ENCODE measurements around the gene ECI1.

ECI1 gene

GRCh38 chr16:2251296-2252111 is at the start of gene ECI1:
TSS of gene ECI1 (minus strand) at chr16:2251587. CDS start at chr16:2251566, 21 bp downstream.
- peak; percentile 76 to 80 for DNase-seq

DNA sequence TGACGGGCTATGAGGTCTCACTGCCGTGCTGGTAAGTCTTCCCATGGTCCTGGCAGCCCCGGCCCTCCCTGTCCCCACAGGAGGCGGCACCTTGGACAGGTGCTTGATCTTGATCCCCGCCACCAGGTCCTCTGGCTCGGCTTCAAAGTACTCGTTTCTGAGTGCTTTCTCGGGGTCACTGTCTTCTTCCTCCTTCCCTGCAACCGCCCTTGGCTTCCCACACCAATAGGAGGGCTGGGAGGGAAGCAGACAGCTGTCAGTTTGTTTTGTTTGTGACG is 48.5 kb upstream of the ECI1 start:
- DNase-seq = no peak

GRCh38 chr16:2299121-2299914 is 47.9 kb upstream of the ECI1 start:
- DNase-seq = no peak

DNA sequence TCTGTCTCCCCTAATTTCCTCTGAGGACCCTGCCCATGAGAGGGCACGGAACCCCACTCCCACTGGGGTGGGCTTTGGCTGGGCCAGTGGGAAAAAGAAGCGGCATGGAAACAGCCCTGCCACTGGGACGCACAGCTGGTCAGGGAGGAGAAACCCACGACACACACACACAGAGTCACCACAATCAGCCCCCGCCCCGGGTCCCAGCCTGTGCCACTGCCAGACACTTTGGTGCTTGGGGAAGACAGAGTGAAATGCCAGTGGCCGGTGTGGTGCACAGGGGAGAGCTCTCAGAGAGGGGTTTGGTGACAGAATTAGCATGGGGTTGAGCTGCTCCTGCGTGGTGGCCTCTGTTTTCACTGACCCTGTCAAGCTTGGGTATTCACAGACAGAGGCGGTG is 47.2 kb upstream of the ECI1 start:
- DNase-seq = no peak

GRCh38 chr16:2297506-2297860 is 46.1 kb upstream of the ECI1 start:
- DNase-seq = no peak

- peak in 1 of 2 donors; percentile 23 for DNase-seq
These were observed 45.5 kb upstream of the ECI1 start for GRCh38 chr16:2296661-2297505.

DNA sequence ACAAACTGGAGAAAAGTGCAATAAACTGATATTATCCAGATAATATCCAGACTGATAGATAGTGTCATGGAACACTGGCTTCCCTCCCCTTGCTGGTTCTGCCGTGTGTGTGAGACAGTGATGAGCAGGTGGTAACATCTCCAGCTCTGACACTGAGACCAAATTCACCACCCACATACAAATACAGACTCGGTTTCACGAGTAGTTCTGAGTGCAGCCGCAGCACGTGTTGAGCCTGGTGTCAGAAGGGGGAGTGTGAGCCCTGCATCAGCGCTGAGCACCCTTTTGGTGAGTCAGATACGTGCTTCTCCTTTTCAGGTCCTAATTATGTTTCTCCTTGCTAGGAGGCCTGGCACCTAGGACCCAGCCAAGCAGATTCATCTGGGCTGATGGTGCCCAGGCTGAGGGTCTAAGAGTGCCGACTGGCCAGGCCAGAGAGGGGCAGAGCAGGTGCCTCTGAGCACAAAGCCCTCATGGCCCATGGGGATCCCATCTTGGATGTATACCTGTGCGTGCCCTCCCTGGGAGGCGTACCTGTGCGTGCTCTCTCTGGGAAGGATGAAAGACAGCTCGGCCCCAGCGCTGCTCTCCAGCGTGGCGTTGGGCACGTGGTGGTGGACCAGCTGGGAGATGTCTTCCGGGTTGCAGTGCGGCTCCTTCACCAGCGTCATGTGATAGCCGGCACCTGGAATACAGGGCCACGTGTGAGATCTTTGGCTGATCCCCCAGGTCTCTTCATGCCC is 43.8 kb upstream of the ECI1 start:
- DNase-seq = no peak

DNA sequence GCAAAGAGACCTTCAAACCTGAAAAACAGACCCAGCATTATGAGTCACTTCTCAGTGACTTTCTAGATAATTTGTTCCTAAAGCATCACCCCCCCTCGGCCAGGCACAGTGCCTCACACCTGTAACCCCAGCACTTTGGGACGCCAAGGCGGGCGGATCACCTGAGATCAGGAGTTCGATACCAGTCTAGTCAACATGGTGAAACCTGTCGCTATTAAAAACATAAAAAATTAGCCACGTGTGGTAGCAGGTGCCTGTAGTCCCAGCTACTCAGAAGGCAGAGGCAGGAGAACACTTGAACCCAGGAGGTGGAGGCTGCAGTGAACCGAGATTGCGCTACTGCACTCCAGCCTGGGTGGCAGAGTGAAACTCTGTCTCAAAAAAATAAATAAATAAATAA is 40.8 kb upstream of the ECI1 start:
- DNase-seq = no peak

- DNase-seq = no peak
These were observed 37.9 kb upstream of the ECI1 start for GRCh38 chr16:2289282-2289681.

DNA sequence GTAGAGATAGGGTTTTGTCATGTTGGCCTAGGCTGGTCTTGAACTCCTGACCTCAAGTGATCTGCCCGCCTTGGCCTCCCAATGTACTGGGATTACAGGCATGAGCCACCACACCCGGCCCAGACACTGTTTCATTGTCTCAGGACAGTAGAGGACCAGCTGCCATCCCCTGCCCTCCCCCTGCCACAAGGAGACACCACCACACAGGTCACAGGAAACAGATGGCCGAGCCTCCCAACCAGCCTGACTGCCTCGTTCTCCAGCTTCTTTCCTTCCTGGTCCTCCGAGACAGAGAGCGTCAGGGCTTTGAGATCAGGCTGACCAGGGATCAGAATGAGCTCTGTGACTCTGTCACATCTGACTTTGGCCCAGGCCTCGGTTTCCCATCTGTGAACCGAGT is 37.3 kb upstream of the ECI1 start:
- no peak for DNase-seq

GRCh38 chr16:2287916-2288547 is 36.6 kb upstream of the ECI1 start:
- DNase-seq = no peak

- no peak for DNase-seq
These were observed 35.2 kb upstream of the ECI1 start for GRCh38 chr16:2286550-2286949.

DNA sequence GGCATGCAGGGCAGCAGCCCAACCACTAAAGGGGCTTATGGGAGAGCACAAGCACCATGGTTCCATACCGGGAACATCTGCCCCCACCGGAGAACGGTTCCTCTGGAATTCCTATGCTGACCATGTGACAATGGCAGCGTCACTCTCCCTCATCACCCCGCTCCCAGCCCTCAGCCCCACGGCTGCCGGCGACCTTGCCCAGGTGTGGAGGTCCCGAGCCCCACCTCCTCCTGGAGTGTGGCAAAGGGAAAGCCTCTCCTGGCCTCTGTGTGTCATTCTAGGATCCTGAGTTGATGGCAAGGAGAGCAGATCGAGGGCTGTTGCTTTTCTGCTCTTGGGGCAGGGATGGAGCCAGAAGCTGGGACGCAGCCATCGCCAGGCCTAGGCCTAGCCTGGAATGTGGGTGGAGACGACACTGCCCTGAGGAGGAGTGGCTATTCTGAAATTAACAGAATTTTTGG is 34.4 kb upstream of the ECI1 start:
- no peak for DNase-seq

DNA sequence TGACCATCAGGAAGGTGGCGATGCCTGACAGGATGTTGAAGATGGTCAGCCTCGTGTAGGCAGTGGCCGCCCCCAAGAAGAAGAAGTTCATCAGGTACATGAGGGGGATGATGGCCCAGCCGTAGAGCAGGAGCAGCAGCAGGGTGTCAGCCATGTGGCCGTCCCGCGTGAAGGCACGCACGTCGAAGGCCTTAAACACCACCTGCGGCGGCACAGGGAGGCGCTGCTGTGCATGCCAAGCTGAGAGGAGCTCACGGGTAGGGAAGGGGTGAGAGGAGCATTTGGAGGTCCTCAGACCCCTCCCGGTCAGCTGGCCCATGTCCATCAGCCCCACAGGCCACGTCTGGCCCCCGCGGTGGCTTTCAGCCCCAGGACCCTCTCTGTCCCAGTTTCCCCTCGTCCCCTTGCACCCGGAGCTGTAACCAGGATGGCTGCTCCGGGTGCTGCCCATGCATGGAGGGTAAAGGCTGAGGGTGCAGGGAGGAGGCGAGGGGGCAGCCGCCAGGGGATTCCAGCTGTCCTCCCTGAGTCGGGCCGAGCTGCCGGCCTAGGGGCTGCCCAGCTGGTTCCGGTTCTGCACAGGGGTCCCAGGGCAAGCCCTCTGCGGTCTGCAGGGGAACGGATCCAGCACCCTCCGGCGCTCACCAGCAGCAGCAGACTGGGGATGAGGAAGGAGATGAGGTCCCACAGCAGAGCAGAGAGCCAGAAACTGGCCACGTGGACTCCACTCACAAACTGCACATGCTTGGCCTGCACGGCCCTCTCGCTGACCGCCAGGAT is 33.6 kb upstream of the ECI1 start:
- DNase-seq = no peak

DNA sequence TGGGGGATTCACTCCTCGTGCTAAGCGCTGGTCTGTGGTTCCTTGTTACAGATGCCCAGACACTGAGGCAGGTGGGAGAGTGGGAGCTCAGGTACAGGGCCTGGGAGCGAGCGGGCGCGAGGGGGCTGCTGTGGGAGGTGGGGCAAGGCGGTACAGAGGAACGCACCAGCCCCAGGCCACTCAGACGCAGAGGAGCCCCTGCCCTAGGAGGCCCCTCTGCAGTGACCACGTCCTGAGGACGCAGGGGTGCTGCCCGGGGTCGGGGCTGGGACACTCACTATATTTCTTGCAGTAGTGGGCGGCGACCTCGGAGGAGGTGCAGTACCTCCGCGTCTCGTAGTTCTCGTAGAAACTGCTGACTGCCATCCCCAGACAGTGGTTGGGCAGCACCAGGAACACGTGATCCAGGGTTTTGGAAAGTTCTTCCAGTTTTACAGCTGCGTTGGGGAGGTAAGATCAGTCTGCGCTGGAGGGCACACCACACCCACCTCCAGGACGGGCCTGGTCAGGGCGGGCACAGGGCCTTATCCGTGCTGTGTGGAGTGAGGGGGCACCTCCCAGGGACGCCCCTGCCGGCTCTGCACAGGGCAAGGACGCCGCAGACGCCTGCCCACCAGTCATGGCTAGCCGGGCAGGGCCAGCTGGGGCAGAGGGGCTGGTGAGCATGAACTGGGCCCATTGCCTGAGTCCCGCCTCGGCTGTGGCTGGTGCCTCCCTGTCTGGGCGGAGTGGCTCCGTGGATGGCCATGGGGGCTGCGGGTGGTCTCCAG is 32.8 kb upstream of the ECI1 start:
- no peak for DNase-seq

DNA sequence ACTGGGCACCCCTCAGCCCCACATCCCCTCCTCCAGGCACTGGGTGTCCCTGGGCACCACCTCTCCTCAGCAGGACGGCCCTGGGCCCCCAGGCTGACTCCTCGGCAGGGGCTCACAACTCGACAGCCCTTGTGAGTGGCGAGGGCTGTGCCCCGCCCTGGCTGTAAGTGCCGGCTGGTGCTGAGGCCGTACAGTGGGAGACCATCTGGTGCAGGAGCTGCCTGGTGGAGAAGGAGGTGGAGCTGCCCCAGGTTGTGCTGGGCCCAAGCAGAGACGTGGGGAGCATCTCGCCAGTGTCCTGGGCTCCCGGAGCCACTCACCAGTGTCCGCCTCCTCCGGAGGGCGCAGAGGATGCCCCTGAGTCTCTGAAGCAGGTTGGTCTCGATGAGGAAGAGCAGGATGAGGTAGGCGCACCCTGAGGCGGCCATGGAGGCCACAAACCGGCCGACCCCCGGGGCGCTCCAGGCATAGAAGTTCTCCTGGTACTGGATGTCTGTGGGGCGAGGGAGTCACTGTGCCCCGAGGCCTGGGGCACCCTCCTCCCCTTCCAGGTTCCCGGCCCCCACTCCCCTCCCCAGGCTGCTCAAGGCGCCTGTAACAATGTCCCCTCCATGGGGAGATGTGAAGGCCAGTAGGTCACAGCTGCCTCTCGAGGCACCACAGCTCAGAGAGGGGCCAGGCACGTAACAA is 31.6 kb upstream of the ECI1 start:
- DNase-seq = no peak

- DNase-seq = no peak
These were observed 30.9 kb upstream of the ECI1 start for GRCh38 chr16:2282262-2282661.

- no peak for DNase-seq
These were observed 29.7 kb upstream of the ECI1 start for GRCh38 chr16:2280981-2281542.

- no peak for DNase-seq
These were observed 29.1 kb upstream of the ECI1 start for GRCh38 chr16:2280461-2280860.
